H7 (cell line): ENCODE results near the gene STIM2. TPM values are rescaled to one million over a fixed set of nuclear protein-coding genes. Genes with fewer than 3 reads are reported as not detected.

Source experiments
- DNase-seq: peaks from one replicate; pipeline ENCODE4 v3.0.0; 2012
- H3K27me3 ChIP-seq: 2 replicates; pipeline ENCODE4 v1.6.0; 2011; ENCODE audit warnings: mild to moderate bottlenecking, low read length; ENCODE audit not compliant: control insufficient read depth, insufficient read depth
- H3K36me3 ChIP-seq: replicated peaks from 2 replicates; pipeline ENCODE4 v1.5.1; 2011; ENCODE audit warnings: low read length; ENCODE audit not compliant: control insufficient read depth, insufficient read depth
- H3K4me3 ChIP-seq: 2 replicates; pipeline ENCODE4 v1.5.1; 2011; ENCODE audit warnings: low read depth, mild to moderate bottlenecking, control low read depth, low read length, moderate library complexity; ENCODE audit not compliant: insufficient read depth
- total RNA-seq: library from RNA; depleted of rRNA; stranded (reverse); fragments of >200 nt; shearing (Covaris generic); gene quantifications from 2 replicates; pipeline ENCODE4 v1.2.3, GENCODE V29; 2014

STIM2 gene
- total RNA-seq, 1 experiment from 2014 or later: 13.3 TPM

DNA sequence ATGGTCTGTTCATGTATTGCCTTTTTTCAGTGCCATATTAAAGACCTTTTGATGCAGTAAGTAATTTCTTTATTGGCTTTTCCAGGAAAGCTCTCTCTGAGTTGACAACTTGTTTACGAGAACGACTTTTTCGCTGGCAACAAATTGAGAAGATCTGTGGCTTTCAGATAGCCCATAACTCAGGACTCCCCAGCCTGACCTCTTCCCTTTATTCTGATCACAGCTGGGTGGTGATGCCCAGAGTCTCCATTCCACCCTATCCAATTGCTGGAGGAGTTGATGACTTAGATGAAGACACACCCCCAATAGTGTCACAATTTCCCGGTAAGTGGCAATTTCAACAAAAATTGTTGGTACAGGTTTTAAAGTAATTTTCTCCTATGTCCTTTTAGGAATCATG, 148.0 kb downstream of the STIM2 start:
- Histone ChIP-seq H3K27me3 (no peaks in the 10 kb centered on the region), H3K36me3 (no peaks in the 10 kb centered on the region), H3K4me3 (no peak overlapping the region)
- no peak for DNase-seq

DNA sequence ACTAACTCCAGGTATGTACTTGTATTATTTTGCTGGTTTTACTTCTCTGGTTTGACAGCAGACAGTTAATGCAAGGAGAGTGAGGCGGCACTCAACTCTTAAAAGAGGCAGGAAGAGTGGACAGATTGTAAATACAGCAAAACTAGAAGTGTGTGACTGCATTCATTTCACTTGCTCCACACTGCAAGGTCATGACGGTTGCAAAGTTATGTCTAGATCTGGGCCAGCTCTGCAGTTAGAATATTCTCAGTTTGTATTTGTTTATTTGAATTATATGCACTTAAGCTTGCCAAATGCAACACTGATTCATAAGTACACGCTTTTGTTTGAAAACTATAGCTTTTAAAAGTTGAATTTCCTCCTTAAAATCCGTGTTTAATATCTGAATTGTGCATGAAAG, 148.9 kb downstream of the STIM2 start:
- Histone ChIP-seq H3K4me3 (no peak overlapping the region), H3K36me3 (no peaks in the 10 kb centered on the region), H3K27me3 (no peaks in the 10 kb centered on the region)
- DNase-seq: no peak

DNA sequence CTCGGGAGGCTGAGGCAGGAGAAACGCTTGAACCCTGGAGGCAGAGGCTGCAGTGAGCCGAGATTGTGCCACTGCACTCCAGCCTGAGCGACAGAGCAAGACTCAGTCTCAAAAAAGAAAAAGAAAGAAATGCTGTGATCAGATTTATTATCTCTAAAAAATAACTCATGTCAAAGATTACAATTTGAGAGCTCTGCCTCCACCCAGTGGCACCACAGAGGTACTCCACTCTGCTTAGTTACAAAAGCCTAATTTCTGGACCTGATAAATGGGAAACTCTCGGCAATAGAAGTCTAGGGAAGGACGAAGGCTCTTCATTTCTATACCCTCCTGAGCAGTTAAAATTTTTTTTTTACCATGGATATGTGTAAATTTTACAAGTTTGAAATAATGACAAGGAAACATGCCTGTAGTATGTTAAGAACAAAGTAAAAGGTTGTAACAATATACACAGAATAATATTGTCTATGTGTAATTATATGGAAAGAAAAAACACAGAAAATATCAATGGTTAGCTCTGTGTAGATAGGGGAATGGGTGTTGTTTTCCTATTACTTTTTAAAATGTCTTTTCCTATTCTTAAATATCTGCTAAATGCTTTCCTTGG, 149.8 kb downstream of the STIM2 start:
- H3K4me3 ChIP-seq: no peak overlapping the region
- no peaks in the 10 kb centered on the region for H3K36me3 ChIP-seq
- peak; percentile 34 for DNase-seq
- H3K27me3 ChIP-seq: no peaks in the 10 kb centered on the region

DNA sequence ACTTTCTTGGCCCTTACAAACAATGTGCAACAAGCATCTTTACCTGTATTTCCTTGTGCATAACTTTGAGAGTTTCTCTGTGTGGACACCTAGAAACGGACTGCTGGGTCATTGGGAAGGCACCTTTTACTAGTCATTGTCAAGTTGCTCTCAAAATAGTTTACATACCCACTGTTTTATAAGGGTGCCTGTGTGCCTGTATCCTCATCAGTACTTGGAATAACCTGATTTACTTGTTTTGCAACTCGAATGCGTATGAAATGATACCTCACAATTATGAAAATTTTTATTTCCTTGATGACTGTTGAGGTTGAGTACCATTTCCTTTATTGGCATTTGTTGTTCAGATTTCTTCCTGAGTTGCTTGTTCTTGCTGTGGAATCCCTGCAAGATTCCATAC, 150.8 kb downstream of the STIM2 start:
- H3K36me3 ChIP-seq: no peaks in the 10 kb centered on the region

DNA sequence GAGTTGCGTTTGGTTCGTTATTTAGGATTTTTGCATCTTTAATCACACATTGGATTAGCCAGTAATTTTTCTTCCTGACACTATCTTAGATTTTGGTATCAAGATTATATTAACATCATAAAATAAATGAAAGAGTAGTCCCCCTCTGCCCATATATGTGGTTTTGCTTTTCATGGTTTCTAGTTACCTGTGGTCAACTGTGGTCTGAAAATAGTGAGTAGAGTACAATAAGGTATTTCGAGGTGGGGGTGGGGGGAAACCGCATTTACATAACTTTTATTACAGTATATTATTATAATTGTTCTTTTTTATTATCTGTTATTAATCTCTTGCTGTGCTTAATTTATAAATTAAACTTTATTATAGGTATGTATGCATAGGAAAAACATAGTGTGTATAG, 152.4 kb downstream of the STIM2 start:
- no peak overlapping the region for H3K4me3 ChIP-seq
- DNase-seq: no peak
- H3K36me3 ChIP-seq: no peaks in the 10 kb centered on the region
- no peaks in the 10 kb centered on the region for H3K27me3 ChIP-seq

More for the DNA sequence above, 150.8 kb downstream of the STIM2 start:
- DNase-seq: no peak
- Histone ChIP-seq H3K27me3 (no peaks in the 10 kb centered on the region), H3K4me3 (no peak overlapping the region)

DNA sequence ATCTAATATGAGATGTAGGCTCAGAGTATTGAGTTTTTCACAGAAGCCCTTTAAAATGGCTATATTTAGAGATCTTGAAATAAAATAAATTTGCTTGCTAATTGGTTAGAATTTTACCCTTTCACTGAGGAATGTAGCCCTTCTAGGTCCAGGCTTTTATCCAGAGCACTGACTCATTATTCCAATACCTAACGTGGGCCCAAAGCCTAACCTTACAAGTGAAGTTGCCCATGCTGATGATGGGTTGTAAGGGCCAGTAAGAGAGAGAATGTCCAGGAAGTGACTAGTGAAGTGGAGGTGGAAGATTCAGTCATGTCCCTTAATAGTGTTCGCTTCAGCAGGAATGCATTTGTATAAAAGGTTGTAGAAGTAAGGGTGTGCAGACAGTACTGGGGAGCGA, 155.9 kb downstream of the STIM2 start:
- no peak overlapping the region for H3K4me3 ChIP-seq
- H3K27me3 ChIP-seq: no peaks in the 10 kb centered on the region
- H3K36me3 ChIP-seq: no peaks in the 10 kb centered on the region
- DNase-seq: no peak

DNA sequence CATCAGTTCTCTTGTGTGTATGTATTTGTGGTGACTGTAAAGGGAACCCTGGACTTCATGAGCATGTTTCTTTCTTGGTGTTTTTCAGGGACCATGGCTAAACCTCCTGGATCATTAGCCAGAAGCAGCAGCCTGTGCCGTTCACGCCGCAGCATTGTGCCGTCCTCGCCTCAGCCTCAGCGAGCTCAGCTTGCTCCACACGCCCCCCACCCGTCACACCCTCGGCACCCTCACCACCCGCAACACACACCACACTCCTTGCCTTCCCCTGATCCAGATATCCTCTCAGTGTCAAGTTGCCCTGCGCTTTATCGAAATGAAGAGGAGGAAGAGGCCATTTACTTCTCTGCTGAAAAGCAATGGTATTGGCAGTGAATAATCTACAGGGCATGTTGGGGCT, 157.0 kb downstream of the STIM2 start:
- no peak for DNase-seq
- Histone ChIP-seq H3K36me3 (peaks cover 2% of the 10 kb centered on the region; the same call in 1 of the 2 replicates), H3K27me3 (no peaks in the 10 kb centered on the region), H3K4me3 (no peak overlapping the region)

DNA sequence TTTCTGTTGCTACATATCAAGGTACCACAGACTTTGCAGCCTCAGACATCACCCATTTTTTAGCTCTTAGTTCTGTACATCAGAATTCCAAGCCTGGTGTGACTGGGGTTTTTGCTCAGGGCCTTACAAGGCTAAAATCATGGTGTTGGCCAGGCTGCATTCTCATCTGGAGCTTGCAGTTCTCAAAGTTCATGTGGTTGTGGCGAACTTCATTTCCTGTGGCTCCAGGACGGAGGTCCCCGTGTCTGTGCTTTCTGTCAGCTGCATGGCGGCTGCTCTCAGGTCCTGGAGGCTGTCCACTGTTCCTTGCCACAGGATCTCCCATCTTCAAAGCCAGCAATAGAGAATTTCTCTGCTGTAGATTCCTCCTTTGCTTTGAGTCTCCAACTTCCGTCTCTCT, 157.4 kb downstream of the STIM2 start:
- Histone ChIP-seq H3K36me3 (peaks cover 3% of the 10 kb centered on the region; the same call in 1 of the 2 replicates), H3K4me3 (no peak overlapping the region), H3K27me3 (no peaks in the 10 kb centered on the region)
- no peak for DNase-seq

DNA sequence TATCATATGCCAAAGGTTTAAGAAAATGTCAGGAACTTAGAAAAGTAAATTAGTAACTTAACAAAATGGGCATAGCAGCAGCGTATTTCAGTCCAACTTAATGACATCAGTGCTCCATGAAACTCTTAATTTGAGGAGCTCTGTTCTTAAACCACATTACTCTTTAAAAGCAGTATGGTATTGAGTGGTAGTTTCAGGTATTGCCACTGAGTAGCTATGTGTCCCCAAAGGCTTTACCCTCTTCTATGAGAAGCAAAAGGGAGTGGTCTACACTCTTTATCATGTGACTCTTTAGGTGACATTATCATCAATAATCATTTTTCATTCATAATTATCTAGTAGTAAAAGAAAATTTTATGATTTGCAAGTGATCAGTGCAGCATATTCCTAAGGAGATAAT, 158.3 kb downstream of the STIM2 start:
- H3K4me3 ChIP-seq: no peak overlapping the region
- no peaks in the 10 kb centered on the region for H3K27me3 ChIP-seq
- DNase-seq: no peak
- peaks cover 3% of the 10 kb centered on the region; the same call in 1 of the 2 replicates for H3K36me3 ChIP-seq

DNA sequence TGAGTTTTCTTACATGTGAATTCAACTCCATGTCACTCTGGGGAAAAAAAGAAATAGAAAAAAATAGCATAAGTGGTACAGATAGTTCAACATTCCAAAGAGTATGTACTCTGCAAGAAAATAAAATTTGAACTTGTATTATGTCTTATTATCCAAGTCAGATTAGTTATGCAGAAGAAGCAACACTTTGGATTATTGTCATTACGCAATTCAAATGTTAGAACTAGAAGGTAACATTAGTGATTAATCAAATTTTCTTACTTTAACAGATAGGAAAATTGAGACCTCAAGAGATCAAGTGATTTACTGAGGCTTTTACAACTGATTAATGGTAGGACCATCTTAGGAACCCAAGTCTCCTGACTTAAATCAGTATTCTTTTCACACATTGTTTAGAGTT, 159.1 kb downstream of the STIM2 start:
- peaks cover 3% of the 10 kb centered on the region; the same call in 1 of the 2 replicates for H3K36me3 ChIP-seq
- no peak for DNase-seq
- no peaks in the 10 kb centered on the region for H3K27me3 ChIP-seq
- no peak overlapping the region for H3K4me3 ChIP-seq

DNA sequence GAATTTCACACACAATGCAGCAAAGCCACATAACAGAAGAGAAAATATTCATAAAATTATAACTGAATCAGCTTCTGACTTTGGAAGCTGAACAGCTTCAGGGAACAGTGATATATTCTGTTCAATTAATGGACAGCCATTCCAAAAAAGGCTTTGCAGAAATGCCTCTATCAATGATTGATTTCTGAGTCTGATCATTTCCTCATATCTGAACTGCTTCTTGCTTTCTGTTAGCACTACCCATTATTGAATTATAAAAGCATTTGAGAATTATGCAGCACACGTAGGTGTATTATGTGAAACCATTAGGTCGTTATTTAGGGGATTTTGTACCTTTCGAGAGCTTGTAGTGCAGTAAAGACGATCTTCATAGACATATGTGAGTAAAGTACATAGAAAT, 159.6 kb downstream of the STIM2 start:
- H3K27me3 ChIP-seq: no peaks in the 10 kb centered on the region
- no peak overlapping the region for H3K4me3 ChIP-seq
- peaks cover 3% of the 10 kb centered on the region; the same call in 1 of the 2 replicates for H3K36me3 ChIP-seq
- DNase-seq: no peak

DNA sequence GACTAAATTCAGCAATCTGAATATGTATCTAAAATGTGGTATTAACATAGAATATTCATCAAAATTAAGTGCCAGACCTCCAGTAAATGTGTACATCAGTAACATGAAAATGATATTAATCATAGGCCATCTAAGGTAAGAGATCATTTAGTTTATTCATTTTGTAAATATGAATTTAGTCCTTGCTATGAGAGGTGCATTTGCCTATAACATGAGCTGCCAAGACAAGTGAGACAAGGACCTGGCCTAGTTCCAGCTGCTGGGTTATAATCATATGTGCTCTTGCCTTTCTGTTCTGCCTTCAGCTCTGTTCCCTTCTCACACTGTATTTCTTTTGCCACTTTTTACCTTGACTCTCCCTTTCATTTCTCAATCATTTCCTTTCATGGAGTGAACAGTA, 160.0 kb downstream of the STIM2 start:
- Histone ChIP-seq H3K36me3 (peaks cover 3% of the 10 kb centered on the region; the same call in 1 of the 2 replicates), H3K4me3 (no peak overlapping the region), H3K27me3 (no peaks in the 10 kb centered on the region)
- no peak for DNase-seq

DNA sequence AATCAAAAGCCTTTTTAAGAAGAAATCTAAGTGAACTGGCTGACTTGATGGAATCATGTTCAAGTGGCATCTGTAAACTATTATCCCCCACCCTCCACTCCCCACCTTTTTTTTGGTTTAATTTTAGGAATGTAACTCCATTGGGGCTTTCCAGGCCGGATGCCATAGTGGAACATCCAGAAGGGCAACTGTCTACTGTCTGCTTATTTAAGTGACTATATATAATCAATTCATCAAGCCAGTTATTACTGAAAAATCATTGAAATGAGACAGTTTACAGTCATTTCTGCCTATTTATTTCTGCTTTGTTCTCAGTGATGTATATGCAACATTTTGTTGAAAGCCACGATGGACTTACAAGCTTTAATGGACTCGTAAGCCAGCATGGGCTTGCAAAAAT, 162.3 kb downstream of the STIM2 start:
- no peak overlapping the region for H3K4me3 ChIP-seq
- no peaks in the 10 kb centered on the region for H3K27me3 ChIP-seq
- H3K36me3 ChIP-seq: peaks cover 3% of the 10 kb centered on the region; the same call in 1 of the 2 replicates
- DNase-seq: no peak

DNA sequence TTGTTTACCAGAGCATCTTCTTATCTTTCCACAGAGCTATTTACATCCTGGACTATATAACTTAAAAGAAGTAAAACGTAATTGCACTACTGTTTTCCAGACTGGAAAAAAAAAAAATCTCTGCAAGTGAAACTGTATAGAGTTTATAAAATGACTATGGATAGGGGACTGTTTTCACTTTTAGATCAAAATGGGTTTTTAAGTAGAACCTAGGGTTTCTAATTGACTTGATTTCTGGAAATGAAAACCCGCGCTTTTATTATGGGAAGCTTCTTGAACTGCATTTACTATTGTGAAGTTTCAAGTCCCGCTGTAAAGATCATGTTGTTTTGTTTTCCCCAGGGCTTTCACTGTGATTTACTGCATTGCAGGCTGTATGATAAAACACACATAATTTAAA, 162.7 kb downstream of the STIM2 start:
- no peak for DNase-seq
- Histone ChIP-seq H3K4me3 (no peak overlapping the region), H3K27me3 (no peaks in the 10 kb centered on the region), H3K36me3 (peaks cover 3% of the 10 kb centered on the region; the same call in 1 of the 2 replicates)

DNA sequence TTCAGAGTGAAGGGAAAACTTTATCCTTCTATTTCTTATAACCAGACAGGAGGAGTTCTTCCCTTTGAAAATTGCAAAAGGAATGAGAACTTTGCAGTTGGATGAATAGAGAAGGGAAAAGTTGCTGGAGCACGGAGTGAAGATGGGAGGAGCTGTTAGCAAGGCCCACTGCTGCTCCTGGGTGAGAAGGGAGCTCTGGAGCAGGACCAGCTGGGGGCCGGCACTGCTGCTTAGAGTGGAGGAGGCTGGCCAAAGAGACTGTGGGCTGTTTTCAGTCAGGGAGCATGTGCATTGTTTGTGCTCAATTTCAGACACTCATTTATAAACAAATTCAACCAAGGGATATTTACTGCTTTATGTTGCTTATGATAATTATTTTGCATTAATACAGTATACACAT, 164.2 kb downstream of the STIM2 start:
- Histone ChIP-seq H3K36me3 (peaks cover 3% of the 10 kb centered on the region; the same call in 1 of the 2 replicates), H3K27me3 (no peaks in the 10 kb centered on the region), H3K4me3 (no peak overlapping the region)
- peak; percentile 49 for DNase-seq

DNA sequence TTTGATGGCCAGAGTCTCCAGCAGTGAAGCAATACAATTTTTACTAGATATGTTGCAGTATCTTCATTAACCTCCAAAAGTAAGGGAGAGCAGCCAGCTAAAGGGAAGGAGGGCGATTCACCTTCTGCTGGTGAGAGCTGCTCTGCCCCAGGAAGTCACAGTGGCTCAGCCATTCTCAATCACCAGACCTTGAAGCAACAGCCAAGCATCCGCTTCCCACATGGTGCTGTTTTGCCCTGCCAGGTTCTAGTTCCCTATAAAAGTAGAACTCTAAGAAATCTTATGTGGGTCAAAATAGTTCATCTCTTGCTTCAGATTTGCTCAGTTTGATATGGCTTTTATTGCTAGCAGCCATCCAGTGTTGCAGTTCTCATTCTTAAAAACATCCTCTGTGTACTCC, 166.8 kb downstream of the STIM2 start:
- H3K36me3 ChIP-seq: peaks cover 2% of the 10 kb centered on the region; the same call in 1 of the 2 replicates
- no peaks in the 10 kb centered on the region for H3K27me3 ChIP-seq
- no peak overlapping the region for H3K4me3 ChIP-seq
- no peak for DNase-seq
